Stimulated activated CD8-positive, alpha-beta memory T cell treated with anti-CD3 and anti-CD28 coated beads, Interleukin-4, amount 100 ng/mL, for 4 hours (primary cell): Measurements from ENCODE around the gene GMDS.

Source experiments
- DNase-seq, 2 donors: peaks; one replicate each; pipeline ENCODE4 v3.0.0-alpha.2; 2020; ENCODE audit warnings: low read depth in 2 of 2, low spot score in 1 of 2

Gene GMDS

GRCh38 chr6:1610497-1611321 lies 634.7 kb downstream of the GMDS start:
- no peak for DNase-seq

DNA sequence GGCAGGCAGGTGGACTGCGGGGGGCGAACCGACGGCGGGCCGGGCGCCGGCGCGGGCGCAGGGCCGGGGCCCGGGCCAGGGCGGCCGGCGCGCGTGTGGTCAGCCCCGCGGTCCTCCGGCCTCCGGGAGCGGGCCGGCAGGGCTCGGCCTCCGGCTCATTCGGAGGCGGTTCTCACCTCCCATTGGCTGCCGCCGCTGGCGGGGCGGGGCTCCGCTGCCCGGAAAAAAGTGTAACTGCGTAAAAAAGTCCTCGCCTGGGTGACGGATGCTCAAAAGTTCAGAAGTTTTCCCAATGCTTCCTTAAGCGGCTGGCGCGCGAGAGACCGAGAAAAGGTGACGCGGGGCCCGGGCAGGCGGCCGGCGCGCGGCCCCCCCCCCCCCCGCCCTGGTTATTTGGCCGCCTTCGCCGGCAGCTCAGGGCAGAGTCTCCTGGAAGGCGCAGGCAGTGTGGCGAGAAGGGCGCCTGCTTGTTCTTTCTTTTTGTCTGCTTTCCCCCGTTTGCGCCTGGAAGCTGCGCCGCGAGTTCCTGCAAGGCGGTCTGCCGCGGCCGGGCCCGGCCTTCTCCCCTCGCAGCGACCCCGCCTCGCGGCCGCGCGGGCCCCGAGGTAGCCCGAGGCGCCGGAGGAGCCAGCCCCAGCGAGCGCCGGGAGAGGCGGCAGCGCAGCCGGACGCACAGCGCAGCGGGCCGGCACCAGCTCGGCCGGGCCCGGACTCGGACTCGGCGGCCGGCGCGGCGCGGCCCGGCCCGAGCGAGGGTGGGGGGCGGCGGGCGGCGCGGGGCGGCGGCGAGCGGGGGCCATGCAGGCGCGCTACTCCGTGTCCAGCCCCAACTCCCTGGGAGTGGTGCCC lies 635.5 kb downstream of the GMDS start, which contains the start of gene FOXC1:
FOXC1 (plus strand) TSS at position 268 of the 849 bp plus-strand sequence; CDS start at position 799, 531 bp downstream.
- DNase-seq = no peak

GRCh38 chr6:1609041-1609647 lies 636.3 kb downstream of the GMDS start:
- DNase-seq = no peak

DNA sequence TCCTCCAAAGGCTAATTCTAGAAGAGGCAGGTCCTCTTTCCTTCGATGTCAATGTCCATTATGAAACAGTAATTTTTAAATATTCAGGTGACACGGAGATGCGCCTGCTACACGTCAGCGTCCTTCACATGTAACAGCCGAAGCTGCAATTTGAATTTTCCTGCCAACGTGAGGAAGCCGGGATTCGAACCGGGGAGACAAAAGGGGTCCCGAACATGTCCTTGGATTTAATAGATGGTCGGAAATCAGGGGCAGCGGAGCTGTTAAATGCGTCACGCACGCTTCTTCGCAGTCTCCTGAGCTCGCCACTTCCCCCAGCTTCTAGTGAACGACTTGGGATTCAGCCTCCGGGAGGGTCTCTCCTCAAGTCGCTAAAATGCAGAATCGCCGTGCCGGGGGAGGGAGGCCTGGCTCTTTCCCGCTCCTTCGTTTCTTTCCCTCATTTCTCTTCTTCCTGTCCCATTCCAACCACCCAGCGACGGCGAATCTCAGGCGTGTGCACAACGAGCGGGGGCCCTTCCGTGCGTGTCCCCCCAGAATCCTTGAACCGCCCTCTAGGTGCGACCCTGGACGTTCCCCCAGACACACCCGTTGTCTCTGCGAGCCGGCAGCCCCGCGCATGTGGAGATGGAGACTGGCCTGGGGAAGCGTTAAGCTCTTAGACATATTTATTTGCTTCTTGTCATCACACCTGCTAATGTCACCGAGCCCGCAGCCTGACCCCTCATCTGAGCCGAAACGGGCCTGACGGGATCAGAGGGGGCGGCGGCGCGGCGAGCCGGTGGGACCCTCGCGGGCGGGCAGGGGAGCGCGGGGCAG lies 637.0 kb downstream of the GMDS start:
- DNase-seq = no peak

- no peak for DNase-seq
Measured at GRCh38 chr6:1607516-1608221, 637.7 kb downstream of the GMDS start.

GRCh38 chr6:1606780-1607515 lies 638.5 kb downstream of the GMDS start:
- no peak for DNase-seq

DNA sequence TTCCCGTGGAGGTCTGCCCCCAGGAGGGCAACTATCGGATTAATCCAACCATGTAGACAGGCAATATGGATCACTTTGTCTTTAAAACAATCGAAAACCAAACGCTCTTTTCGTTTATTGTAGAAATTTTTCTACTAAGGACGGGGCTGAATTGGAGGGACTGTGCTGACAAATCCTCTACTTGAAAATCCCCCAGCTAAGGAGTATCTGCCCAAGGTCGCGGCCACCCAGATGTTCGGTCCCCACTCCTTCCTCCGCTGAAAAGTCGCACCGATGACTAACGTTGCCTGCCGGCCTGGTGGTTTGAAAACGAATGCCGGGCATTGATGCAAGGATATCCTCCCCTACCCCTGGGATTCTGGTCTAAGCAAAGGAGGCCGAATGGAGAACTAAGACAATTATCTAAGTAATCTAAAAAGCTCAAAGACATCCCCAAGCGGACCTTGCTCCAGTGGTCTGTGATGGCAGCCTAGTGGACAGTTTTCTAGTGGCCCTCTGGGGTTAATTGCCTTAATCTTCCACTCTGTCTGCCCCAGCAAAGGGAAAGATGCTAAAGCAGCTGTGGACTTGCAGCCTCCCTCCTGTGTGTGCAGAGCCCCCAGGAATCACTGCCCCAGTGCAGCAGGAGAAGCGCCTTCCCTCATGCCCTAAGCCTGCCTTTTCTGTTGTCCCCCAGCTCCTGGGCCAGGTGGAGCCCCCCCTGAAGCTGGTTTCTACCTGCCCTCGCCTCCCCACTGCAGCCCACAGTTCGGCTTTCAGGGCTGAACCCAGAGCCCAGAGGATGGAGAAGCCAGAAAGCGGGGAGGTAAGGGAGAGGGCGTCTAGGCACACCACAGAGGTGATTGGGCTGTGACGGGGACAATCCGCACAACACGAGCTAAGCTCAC lies 639.3 kb downstream of the GMDS start:
- DNase-seq = no peak

GRCh38 chr6:1605004-1605892 lies 640.2 kb downstream of the GMDS start:
- no peak for DNase-seq

- peak in 1 of 2 donors; percentile 42 for DNase-seq
Measured at GRCh38 chr6:1604158-1605003, 641.0 kb downstream of the GMDS start.

DNA sequence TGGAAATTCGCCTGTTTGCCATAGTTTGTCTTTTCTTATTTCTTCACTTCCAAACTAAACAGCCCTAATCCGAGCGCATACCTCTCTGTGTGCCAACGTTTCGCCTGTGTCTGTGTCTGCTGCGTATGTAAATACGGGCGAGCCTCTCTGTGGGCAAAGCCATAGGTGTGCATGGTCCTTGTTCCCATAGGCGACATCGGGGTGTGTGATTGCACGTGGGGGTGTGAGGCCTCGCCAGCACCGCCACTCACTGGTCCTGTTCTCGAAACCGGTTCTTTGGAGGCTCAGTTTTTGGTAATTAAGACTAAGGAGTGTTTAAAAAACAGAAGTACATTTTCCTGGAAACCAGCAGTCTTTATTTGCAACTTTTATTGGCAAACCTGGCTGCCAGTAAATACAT lies 641.7 kb downstream of the GMDS start:
- no peak for DNase-seq

DNA sequence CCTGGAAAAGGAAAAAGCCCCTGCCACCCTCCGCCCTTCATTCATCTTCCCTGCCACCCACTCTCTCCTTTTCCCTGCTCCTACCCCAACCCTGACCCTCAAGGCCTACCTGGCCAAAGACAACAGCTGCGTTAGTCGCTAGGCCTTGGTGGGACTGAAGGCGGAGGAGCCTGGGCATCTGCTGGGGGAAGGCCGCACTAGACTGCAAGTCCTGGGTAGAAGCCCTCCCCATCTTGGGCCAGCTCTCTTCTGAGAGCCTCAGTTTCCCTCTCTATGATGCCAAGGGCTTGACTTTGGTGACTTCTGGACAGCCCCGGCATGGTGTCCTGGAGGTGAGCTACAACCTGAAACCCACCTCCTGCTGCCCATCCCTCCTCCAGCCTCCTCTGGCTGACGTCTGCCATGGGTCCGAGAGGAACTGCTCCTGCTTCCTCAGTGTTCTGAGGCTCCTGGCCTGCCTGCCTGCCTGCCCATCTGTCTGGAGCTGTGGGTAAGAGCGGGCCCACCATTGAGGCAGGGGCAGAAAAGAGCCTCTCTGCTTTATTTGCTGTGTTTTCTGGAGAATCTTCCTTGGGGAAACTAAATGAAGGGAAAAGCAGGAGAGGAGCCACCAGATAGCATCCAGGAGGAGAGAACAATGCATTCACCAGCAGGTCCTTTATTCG lies 643.2 kb downstream of the GMDS start:
- no peak for DNase-seq

- DNase-seq = no peak
Measured at GRCh38 chr6:1601158-1602048, 644.0 kb downstream of the GMDS start.

DNA sequence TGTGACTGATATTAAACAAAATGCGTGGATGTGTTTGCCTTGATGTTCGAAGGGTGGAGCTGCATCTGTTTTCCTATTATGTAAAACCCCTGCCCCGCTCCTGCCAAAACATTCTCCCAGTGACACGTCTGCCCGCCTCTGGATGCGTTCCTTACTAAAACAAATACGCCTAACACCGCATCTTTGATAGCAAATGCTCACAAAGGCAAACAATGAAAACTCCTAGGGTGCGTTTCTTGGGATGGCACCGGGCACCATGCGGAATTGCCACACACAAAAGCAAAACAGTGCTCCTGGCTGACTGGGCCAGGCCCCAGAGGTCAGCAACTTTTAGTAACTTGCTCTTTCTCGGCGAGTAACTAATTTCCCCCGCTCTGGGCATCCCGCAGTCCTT lies 644.6 kb downstream of the GMDS start:
- no peak for DNase-seq

GRCh38 chr6:1600063-1600763 lies 645.2 kb downstream of the GMDS start:
- no peak for DNase-seq
